HepG2 (cell line): ENCODE measurements around the gene SAP30. TPM values are rescaled to one million over a fixed set of nuclear protein-coding genes. Genes with fewer than 3 reads are reported as not detected.

Experiments used
- ARNT2 ChIP-seq: sonication (generic); formaldehyde crosslinking; IDR thresholded peaks from 2 replicates; pipeline ENCODE4 v1.8.0; 2022; ENCODE audit warnings: mild to moderate bottlenecking, low read depth, missing genetic modification reagents, moderate library complexity
- CHCHD3 ChIP-seq: sonication (generic); formaldehyde crosslinking; IDR thresholded peaks from 2 replicates; pipeline ENCODE4 v1.8.0; 2022; ENCODE audit warnings: mild to moderate bottlenecking, missing genetic modification reagents, moderate library complexity
- FIP1L1 ChIP-seq: fragments of 200-400 bp; formaldehyde crosslinking; IDR thresholded peaks from 2 replicates; pipeline ENCODE4 v1.6.1; 2018; ENCODE audit warnings: low read depth, mild to moderate bottlenecking, low read length, moderate library complexity, borderline replicate concordance; ENCODE audit not compliant: insufficient read depth
- FOXA1 ChIP-seq, 2 experiments: fragments of 450-650 bp in 1 of 2; sonication (generic) in 1 of 2; formaldehyde crosslinking in 1 of 2; IDR thresholded peaks; 2 replicates each; pipeline versions ENCODE4 v1.4.0 to v1.6.1; 2016 to 2020; ENCODE audit warnings: missing genetic modification reagents in 1 of 2
- HMG20B ChIP-seq: conservative IDR thresholded peaks from 2 replicates; pipeline ENCODE4 v1.6.1; 2016; ENCODE audit warnings: missing genetic modification reagents, missing compliant biosample characterization
- HNF4G ChIP-seq, 2 experiments: sonication (generic) in 1 of 2; formaldehyde crosslinking in 1 of 2; IDR thresholded peaks; 2 replicates each; pipeline versions ENCODE4 v1.4.0 to v1.6.1; 2011 to 2020; ENCODE audit warnings: borderline replicate concordance in 2 of 2, low read depth in 2 of 2, mild to moderate bottlenecking in 2 of 2, low read length in 1 of 2, missing genetic modification reagents in 1 of 2, moderate library complexity in 1 of 2
- JUND ChIP-seq: sonication (generic); formaldehyde crosslinking; IDR thresholded peaks from 2 replicates; pipeline ENCODE4 v1.8.0; 2022; ENCODE audit warnings: mild to moderate bottlenecking, missing genetic modification reagents
- KMT2B ChIP-seq: IDR thresholded peaks from 2 replicates; pipeline ENCODE4 v1.6.1; 2016; ENCODE audit warnings: missing genetic modification reagents, missing compliant biosample characterization
- MYC ChIP-seq: sonication (generic); formaldehyde crosslinking; IDR thresholded peaks from 2 replicates; pipeline ENCODE4 v1.9.0; 2021; ENCODE audit warnings: missing genetic modification reagents, borderline replicate concordance
- MZF1 ChIP-seq: sonication (generic); formaldehyde crosslinking; IDR thresholded peaks from 2 replicates; pipeline ENCODE4 v1.8.1; 2023; ENCODE audit warnings: mild to moderate bottlenecking, missing genetic modification reagents, borderline replicate concordance
- NFE2L2 ChIP-seq: fragments of 150-350 bp; IDR thresholded peaks from 2 replicates; pipeline ENCODE4 v1.6.1; 2014; ENCODE audit warnings: low read length
- SNAPC2 ChIP-seq: sonication (generic); formaldehyde crosslinking; IDR thresholded peaks from 2 replicates; pipeline ENCODE4 v1.8.1; 2022; ENCODE audit warnings: mild to moderate bottlenecking, missing genetic modification reagents
- ZNF891 ChIP-seq: sonication (generic); formaldehyde crosslinking; IDR thresholded peaks from 2 replicates; pipeline ENCODE4 v1.5.0; 2020; ENCODE audit warnings: mild to moderate bottlenecking, missing genetic modification reagents
- polyA plus RNA-seq, 8 experiments: library from polyadenylated mRNA; depleted of rRNA in 3 of 8; stranded (reverse) in 7 of 8; unstranded in 1 of 8; fragments of >200 nt; fragmentation: Illumina TruSeq in 4 of 8; extraction: Trizol in 4 of 8; gene quantifications; 2 replicates each; pipeline versions ENCODE4 v1.2.1 to v1.2.3, GENCODE V29; 2011 to 2016; ENCODE audit warnings: low read depth in 4 of 8, missing spikeins in 1 of 8, mixed read lengths in 1 of 8; ENCODE audit not compliant: insufficient read depth in 1 of 8
- total RNA-seq, 5 experiments: library from RNA; depleted of rRNA; stranded (reverse); fragments of >200 nt; fragmentation: Illumina TruSeq; extraction: Trizol; gene quantifications; 2 replicates each; pipeline ENCODE4 v1.2.3, GENCODE V29; 2016; ENCODE audit warnings: low read depth in 1 of 5
- TF ChIP-seq, protein P1 (sequence below): sonication (generic); formaldehyde crosslinking; IDR thresholded peaks from 2 replicates; pipeline ENCODE4 v1.5.1; 2020; ENCODE audit warnings: mild to moderate bottlenecking, missing genetic modification reagents
- TF ChIP-seq, protein P2 (sequence below): IDR thresholded peaks from 2 replicates; pipeline ENCODE4 v1.6.1; 2018; ENCODE audit warnings: missing genetic modification reagents, mild to moderate bottlenecking, missing compliant biosample characterization
- TF ChIP-seq, protein P3 (sequence below): sonication (generic); formaldehyde crosslinking; IDR thresholded peaks from 2 replicates; pipeline ENCODE4 v1.5.0; 2020; ENCODE audit warnings: missing genetic modification reagents, mild to moderate bottlenecking, borderline replicate concordance

The SAP30 gene
- total and polyA plus RNA-seq, 2 of the 13 experiments (the other 11 are each of a cell fraction or from before 2014, with no cell fraction given), result 14.2 to 25.1 TPM

DNA sequence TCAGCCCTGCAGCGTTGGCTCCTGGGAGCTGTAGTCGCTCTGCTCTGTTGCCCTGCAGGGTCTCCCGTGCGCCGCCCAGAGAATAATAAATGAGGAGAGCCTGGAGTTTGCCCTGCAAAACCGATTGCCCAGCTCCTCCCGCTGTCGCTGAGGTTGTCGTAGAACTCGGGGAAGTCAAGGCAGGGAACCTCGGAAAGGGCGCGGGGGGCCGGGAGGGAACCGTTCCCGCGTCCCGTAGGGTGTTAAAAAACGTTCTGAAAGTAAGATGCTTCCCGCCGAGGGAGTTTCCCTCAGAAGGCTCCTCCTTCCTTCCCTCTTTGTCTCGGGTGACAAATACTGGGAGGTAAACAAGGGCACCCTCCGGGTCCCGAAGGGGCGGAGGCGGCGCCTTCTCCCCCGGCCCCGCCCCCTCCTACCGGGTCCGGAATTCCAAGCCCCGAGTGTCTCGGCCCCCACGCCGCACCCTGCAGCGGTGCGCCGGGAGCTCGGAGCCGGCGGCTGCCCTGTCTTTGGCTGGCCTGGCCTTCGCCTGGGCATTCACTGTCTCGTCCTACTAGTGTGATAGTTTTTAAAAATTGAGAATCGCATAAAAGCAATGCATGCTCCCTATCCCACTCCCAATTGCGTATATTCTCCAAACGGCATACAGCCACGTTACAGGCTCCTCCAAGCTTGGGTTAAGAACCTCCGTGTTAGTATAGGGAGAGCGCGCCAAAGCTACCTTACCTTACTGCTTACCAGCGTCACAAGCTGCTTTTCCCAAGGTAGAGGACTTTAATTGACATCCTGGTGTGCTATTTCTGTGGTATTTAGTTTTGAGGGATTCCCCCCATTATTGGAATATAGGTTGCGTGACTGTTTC, 35.6 kb upstream of the SAP30 start (continued):
- TF ChIP-seq, protein P1, sequence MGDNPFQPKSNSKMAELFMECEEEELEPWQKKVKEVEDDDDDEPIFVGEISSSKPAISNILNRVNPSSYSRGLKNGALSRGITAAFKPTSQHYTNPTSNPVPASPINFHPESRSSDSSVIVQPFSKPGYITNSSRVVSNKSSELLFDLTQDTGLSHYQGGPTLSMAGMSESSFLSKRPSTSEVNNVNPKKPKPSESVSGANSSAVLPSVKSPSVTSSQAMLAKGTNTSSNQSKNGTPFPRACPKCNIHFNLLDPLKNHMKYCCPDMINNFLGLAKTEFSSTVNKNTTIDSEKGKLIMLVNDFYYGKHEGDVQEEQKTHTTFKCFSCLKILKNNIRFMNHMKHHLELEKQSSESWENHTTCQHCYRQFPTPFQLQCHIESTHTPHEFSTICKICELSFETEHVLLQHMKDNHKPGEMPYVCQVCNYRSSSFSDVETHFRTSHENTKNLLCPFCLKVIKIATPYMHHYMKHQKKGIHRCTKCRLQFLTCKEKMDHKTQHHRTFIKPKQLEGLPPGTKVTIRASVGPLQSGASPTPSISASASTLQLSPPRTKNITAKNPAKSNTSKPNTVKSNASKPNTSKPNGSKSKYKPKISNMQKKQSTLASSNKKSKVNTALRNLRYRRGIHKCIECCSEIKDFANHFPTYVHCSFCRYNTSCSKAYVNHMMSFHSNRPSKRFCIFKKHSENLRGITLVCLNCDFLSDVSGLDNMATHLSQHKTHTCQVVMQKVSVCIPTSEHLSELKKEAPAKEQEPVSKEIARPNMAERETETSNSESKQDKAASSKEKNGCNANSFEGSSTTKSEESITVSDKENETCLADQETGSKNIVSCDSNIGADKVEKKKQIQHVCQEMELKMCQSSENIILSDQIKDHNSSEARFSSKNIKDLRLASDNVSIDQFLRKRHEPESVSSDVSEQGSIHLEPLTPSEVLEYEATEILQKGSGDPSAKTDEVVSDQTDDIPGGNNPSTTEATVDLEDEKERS (CRISPR knock-in tag), result no peak
- TF ChIP-seq, protein P2, sequence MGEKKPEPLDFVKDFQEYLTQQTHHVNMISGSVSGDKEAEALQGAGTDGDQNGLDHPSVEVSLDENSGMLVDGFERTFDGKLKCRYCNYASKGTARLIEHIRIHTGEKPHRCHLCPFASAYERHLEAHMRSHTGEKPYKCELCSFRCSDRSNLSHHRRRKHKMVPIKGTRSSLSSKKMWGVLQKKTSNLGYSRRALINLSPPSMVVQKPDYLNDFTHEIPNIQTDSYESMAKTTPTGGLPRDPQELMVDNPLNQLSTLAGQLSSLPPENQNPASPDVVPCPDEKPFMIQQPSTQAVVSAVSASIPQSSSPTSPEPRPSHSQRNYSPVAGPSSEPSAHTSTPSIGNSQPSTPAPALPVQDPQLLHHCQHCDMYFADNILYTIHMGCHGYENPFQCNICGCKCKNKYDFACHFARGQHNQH (CRISPR knock-in tag), result no peak
- TF ChIP-seq KMT2B (peak; percentile 84; the same call in 1 of the 2 replicates), HMG20B (CRISPR knock-in tag) (no peak), MZF1 (CRISPR knock-in tag) (no peak), ARNT2 (CRISPR knock-in tag) (no peak; the same call in 1 of the 2 replicates), MYC (CRISPR knock-in tag) (peak; percentile 61; the same call in 1 of the 2 replicates), JUND (no peak), NFE2L2 (no peak), CHCHD3 (CRISPR knock-in tag) (no peak), ZNF891 (CRISPR knock-in tag) (no peak), HNF4G (IDR thresholded peaks at IDR 0.05; ENCODE audit: borderline replicate concordance, low read depth, low read length) (peak; percentile 15; the same call in 1 of the 2 replicates), HNF4G (CRISPR knock-in tag; IDR thresholded peaks at IDR 0.05; ENCODE audit: borderline replicate concordance, low read depth) (no peak), SNAPC2 (CRISPR knock-in tag) (0 out of 2 replicates have a peak, but pooled peaks have one; percentile 0), FIP1L1 (no peak), FOXA1 (IDR thresholded peaks at IDR 0.05) (no peak), FOXA1 (CRISPR knock-in tag; IDR thresholded peaks at IDR 0.05) (peak; percentile 71)
- TF ChIP-seq, protein P3, sequence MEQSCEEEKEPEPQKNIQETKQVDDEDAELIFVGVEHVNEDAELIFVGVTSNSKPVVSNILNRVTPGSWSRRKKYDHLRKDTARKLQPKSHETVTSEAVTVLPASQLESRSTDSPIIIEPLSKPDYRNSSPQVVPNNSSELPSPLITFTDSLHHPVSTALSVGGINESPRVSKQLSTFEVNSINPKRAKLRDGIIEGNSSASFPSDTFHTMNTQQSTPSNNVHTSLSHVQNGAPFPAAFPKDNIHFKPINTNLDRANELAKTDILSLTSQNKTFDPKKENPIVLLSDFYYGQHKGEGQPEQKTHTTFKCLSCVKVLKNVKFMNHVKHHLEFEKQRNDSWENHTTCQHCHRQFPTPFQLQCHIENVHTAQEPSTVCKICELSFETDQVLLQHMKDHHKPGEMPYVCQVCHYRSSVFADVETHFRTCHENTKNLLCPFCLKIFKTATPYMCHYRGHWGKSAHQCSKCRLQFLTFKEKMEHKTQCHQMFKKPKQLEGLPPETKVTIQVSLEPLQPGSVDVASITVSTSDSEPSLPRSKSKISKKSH (CRISPR knock-in tag), result no peak
